DMS153 treated with DMSO at 0.1 percent for 48 hours (cell line): ENCODE results near the gene KRT78.
"Not testable (repeated sequence)": the region's sequence is repeated elsewhere in the genome, so short reads cannot be mapped to it uniquely, and the experiment has no call there.

Experiments used
- DNase-seq: peaks from one replicate; lab custom pipeline; 2025; ENCODE audit not compliant: unreplicated experiment; lab: John Stamatoyannopoulos, UW

Gene KRT78

DNA sequence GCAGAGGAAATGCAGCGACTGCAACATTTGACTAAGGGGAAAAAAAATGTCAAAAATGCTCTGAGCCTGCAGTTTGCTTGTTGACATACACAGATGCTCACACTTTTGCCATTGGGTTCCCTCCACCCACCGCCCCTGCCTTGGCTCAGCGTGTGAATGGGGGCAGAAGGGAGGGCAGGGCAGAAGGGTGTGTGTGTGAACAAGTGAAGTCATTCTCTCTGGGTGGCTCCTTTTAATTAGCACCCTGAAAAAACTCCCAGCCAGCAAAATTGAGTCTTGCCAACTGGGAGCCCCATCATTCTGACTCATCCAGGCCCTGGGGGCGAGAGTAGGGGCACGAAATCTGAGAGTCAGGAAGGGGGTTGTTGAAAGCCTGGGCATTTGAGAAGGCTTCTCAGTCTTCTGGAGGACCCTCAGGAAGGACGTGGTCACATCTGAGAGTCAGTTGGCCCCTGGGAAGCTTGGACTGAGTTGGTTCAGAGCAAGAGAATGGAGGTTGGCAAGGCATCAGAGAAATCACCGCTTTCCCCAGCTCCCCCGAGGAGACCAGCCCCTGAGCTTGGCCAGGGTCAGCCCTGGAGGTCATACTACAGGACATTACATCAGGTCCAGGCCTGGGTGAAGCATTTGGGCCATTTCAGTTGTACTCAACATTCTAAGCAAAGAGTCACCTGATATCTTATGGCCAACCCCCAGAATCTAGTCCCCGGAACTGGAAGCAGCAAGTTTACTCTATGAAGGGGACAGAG, 22.7 kb upstream of the KRT78 start:
- no peak for DNase-seq

DNA sequence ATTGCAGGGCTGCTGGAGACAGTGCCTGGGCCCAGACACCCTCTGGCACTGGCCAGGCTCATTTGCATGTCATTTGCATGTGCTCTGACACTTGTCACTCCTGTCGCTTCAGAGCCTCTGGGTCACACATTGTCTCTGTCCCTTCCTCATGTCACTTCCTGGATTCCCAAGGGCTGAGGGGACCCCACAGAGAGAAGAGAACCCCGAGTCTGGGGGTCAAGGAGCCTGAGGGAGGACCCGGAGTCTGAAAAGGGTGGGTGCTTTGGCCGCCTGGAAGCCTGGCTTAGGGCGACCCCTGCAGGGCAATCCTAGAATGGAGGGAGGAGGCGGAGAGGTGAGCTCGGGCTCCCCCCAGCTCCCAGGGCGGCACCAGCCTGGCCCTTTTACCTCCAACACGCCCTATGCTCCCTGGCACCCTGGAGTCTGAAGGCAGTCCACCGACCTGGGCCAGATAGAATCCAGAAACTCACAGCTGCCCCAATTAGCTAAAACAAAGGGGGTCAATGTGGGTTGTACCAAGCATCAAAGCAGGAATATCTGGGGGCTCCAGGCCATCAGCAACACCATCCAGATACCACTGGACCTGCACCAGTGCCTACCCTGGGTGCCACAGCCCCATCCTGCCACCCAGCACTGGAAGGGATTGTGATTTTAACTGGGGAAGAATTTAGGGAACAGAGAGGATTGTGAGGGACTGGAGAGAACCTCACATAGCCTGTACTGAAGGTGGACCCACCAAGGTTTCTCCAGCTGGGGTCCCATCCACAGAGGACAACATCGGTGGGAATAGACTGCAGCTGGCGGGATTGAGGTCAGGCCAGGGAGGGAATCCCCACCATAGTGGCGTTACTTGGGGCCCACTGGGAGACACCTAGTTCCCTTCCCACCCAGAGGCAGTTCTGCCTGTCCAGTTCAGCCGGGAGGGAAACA, 21.8 kb upstream of the KRT78 start:
- DNase-seq, result peak; percentile 7

DNA sequence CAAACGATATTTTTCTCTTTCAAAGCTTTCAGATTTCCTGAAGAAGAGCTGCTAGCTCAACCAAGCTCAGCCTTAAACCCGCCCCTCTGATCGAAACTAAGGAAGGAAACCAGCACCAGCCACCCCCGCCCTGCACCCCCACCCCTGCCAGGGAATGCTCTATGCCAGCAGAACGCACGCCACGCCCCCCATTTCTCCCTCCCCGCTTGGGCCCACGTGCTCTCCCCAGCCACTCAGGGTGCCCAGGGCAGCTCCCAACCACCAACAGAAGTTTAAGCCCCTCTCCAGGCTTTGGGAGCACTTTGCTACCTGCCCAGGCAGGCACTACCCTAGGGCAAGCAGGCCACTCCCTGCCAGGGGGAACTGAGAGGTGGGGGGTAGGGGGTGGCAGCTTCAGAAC, 18.8 kb upstream of the KRT78 start:
- DNase-seq, result no peak

DNA sequence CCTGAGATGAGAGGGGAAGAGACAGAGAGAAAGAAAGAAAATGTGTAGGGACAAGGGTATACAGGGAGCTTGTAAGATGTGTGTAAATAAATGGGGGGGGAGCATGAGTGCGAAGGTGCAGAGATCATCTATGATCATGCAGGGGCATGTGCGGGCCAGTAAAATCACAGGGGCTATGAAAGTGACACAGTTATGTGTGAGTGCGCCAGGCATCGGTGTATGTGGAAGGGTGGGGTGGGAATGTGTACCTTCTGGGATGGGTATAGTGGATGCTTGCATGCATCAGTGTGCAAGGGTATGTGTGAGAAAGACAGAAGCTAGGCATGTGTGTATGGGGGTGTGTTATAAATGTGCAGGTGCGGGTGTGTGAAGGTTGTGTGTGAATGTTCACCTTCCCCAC, 18.4 kb upstream of the KRT78 start:
- DNase-seq, result no peak

DNA sequence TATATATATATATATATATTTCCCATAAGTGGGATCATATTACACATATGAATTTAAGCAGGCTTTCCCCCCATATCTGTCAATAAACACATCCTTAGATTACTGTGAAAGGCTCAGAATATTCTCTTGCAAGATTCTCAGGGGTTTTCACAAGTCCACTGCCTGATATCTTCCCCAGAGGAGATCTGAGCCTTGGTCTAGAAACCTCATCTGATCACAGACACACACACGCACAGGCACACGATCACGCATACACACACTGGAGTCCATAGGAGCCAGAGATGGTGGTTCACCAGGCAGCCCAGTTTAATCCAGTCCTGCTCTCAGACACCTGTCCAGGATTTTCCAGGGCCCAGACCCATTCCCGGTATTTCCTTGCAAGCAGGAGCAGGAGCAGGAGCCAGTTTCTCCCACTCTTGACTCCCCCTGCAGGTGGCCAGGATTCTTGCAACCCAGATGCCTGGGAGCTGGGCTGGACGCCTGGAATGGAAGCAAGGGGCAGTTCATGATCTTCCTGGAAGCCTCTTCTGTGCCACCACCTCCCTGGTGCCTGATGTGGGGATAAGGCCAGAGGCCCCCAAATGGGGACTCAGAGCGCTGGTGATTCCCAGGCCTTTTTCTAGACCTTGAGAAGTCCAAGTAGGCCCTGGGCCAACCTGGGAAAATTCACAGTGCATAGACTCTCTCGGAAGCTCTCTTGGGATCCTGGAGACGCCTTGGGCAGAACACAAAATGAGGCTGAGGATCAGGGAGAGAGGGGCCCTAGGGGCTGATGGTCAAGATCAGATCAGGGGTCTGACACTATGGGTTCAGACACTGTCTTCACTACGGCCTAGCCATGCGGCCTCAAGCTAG, 16.5 kb upstream of the KRT78 start:
- peak; percentile 40 for DNase-seq

DNA sequence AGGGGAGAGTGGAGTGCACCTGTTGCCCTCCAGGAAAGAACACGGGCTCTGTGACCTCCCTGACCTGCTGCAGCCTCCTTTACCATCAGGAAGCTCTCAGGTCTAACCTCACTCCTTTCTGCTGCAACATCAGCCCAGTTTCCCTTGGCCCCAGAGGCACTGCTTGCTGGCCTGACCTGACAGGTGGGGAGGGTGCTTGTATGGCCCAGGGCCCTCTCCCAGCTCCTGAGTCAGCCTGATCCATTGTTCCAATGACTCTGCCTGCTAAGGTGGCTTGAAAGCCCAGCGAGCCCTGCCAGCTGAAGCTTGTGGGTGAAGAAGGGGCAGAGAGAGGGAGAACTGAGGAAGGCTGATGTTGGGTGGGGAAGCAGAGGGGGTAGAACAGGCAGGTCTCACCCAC, 13.2 kb upstream of the KRT78 start:
- DNase-seq, result no peak

DNA sequence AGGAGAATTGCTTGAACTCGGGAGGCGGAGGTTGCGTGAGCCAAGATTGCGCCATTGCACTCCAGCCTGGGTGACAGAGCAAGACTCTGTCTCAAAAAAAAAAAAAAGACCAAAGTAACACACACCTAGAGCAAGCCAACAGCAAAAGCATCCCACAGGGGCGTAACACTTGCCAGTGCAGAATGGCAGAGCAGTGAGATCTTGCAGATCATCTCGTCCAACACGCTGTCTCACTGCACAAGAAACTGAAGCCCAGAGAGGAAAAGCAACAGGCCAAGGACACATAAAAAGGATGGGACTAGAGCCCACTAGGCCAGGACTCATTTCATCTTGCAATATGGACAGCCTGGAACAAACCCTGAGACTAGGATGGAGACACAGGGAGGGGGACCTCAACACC, 12.7 kb upstream of the KRT78 start:
- no peak for DNase-seq

DNA sequence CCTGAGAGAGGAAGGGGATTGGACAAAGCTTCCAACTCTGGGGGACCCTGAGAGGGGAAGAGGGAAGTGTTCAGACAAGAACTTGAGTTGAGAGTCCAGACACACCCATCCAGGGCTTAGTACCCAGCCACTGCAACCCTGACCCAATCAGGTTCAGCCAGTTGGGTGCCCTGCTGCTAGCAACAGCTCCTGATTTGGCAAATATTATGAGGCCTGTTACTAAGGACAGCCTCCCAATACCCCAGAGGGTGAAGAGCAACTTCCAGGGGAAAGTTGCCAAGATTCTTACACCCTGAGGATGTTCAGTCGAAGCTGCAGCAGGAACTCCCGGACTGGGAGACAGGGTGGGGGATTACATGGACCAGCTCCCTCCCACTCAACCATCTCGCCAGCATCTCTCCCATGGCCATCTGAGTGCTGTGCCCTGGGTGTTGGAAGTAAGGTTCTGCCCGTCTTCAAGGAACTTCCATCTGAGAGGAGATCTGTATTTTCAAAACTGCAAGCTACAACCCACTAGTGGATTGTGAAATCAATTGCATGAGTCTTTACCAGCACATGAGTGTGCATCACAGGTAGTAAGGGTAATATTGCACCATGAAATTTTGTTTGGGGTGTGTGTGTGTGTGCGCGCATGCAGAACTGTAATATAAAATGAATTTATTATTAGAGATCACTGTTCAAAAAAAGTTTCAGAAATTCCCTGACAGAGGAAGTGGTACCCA, 11.5 kb upstream of the KRT78 start:
- no peak for DNase-seq

DNA sequence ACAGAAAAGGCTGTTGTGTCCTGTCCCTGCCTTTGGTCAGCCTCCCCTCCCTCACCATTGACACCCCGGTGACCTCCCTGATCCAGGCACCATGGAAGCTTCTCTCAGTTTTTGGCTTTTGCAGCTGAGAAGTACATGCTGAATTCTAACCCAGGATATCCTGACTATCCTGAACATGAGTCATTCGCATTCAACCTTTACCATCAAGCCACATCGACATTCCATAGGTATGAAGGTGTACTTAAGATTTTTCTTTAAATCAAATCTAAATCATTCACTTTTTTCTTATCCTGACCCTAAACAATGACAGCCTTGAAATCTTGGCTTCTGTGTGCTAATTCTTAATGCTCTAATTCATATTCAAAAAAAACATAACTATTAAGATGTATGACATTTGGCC, 8.7 kb upstream of the KRT78 start:
- no peak for DNase-seq

DNA sequence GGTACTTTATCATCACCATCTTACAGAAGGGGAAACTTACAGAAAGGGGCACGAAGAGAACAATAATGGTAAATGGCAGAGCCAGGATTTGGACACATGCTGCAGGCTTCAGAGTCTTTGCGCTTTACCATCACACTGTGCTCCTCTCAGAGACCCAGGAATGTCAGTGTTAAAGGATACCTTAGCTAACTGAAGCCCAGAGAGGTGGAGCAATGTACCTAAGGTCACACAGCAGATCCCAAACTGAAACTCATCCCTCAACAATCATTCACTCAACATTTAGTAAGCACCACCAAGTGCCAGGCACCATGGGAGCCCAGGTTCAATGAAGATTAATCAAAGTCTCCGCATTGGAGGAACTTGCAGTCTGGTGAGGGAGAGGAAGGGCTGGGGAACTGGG, 8.0 kb upstream of the KRT78 start:
- DNase-seq, result no peak

DNA sequence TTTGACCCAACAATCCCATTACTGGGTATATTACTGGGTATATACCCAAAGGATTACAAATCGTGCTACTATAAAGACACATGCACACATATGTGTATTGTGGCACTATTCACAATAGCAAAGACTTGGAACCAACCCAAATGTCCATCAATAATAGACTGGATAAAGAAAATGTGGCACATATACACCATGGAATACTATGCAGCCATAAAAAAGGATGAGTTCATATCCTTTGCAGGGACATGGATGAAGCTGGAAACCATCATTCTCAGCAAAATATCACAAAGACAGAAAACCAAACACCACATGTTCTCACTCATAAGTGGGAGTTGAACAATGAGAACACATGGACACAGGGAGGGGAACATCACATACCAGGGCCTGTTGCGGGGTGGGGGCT, 7.3 kb upstream of the KRT78 start:
- not testable (repeated sequence) for DNase-seq

DNA sequence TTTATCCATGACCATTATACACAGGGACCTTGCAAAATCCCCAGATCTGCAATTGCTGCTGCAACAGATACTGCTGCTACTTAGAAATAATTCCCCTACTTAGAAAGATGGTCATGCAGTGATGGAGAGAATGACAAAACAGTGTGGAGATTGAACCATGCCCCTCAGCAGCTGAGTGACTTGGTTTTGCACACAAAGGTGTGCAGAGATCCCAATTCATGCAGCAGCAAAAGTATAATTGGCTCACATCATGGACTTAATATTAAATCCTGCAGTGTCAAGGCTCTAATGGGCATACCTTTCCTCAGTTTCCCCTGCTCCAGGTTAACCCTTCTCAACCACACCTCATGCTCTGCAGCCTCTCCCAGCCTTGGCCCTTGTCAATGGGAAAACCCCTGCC, 3.0 kb upstream of the KRT78 start:
- DNase-seq, result no peak

DNA sequence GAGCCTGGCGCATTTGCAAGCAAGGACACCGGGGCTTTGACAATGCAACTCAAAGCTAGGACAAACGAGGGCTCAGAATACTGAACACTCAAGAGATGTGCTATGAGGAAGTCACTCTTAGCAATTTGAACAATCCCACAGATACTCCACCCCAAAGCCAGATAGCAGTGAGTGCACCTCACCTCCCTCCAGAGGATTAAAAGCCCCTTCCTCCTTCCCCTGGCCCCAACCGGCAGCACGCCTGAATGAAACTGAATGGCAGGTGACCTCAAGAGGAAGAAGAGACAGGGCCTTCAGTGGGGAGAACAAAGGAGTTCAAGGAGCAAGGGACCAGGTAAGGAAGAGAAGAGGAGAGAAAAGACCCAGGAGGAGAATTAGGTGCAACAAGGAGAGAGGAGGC, 1.9 kb upstream of the KRT78 start:
- DNase-seq, result no peak

DNA sequence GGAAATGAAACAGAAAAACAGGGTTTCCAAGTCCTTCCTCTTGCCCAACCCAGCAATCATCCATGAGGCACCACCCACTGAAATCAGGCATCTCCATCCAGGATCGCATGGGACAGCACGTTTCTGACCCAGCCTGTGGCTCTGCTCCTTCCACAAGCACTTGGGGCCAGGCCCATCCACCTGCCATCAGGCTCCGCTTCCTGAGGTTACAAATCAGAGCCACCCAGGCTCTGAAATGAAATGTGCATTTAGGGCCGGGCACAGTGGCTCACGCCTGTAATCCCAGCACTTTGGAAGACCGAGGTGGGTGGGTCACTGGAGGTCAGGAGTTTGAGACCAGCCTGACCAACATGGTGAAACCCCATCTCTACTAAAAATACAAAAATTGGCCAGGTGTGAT, 717 bp upstream of the KRT78 start:
- DNase-seq, result no peak

DNA sequence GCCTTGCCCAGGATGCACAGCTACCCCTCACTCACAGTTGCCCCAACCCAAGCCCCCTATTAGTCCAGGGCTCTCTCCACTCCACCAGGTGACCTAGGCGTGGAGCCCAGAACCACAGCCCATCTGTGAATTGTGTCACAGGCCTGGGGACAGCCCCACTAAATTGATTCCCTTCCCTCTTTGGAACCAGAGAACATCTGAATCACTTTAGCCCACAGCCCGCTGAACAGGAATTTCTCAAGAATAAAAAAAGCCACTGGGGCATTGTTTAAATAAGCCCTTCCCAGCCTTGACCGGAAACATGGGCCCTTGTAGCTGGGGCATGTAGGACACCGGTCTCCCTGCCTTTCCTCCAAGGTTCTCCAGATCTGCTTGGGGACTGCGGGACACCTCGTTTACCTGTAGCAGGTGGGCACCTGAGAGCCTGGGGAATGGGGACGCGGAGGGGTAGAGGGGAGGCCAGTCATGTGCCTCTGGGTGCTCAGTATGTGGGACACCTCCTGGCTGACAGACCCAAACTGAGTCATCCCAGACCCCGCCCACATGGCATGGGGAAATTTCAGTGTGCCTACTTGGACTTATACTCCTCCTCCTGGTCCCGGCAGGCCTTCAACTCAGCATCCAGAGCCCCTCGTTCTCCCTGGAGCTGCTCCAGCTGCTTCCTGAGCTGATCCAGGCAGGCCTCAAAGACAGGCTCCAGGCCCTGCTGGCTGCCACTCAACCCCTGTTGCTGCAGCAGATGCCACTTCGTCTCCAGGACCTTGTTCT, 1.3 kb downstream of the KRT78 start:
- no peak for DNase-seq

DNA sequence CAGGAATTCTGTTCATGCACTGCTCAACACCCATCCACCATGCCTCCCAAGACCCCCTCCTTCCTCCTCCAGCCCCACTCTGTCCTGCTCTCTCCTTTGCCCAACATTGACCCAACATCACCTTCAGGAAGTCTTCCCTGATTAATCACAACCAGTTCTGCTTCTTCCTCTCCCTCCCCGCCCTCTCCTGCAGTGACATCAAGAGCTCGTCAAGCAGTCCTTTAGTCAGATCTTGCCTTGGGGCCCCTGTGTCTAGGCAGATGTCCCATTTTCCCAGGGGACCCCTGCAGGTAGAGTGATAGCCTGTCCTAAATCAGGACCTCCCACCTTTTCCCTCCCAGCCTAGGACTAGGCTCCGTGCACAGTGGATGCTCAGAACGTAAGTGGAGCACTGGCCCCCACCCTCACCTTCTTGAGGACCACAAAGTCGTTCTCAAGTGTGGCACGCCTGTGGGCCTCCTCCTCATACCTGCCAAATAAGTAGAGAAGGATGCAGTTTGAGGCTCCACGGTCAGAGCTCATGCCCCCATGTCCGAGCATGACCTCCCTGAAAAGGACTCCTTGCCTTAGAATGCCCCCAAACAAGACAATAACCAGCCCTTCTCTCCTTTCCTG, 2.3 kb downstream of the KRT78 start:
- no peak for DNase-seq

DNA sequence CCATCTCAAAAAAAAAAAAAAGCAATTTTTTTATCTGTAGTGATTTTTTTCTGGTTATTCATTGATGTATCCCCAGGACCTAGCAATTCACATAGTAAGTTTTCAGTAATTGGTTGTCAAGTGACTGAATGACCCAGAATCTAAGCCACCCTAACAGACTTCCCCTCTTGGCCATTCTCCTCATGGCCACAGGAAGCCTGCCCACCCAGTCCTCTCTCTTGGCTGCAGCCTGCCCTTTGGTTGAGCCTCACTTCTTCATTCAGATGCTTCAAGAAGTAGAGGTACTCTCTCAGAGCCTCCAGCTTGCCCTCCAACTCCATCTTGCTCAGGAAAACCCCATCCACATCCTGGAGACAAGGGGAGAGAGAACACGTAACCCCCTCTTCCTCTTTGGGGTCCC, 2.8 kb downstream of the KRT78 start:
- DNase-seq, result no peak

DNA sequence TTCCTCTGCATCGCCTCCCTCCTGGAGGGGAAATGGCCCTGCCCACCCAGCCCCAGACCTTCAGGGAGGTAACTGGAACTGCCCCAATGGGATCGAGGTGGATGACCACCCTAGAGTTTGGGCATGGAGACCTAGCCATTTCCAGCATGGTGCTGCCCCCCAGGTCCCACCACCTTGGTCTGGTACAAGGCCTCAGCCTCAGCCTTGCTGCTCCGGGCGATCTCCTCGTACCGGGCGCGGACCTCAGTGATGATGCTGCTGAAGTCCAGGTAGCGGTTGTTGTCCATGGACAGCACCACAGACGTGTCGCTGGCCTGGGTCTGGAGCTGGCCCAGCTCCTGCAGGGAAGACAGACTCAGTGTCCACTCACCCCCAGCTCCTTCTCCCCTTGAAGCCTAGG, 4.4 kb downstream of the KRT78 start:
- DNase-seq, result no peak

DNA sequence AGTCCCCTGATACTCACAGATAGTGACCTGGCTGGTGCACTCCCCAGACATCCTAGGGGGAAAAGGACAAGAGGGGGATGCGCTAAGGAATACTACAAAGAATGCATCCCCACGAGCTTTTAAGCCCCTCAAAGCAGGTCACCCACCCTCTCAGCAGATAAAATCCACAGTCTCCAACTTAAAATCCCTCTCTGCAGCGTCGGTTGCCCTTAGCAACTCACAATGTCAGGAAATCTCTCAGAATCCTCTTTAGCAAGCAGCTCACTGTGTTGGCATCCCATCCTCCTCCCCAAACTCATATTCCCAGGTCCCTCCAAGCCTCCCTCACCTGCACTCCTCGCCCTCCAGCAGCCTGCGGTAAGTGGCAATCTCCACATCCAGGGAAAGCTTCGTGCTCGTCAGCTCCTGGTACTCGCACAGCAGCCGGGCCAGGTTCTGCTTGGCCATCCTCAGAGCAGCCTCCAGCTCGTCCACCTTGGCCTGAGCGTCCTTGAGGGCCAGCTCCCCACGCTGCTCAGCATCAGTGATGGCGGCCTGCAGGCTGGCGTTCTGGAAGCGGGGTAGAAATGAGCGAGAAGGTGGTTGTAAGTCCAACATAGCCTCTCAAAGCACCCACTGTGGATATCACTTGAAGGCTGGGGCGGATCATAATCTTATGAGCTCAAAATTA, 9.2 kb downstream of the KRT78 start:
- no peak for DNase-seq
